Activated B cell treated with CpG ODN at 0.5 μM for 24 hours (primary cell): ENCODE data around the gene PPA1. TPM values are rescaled to one million over a fixed set of nuclear protein-coding genes. Genes with fewer than 3 reads are reported as not detected.

Source experiments
- ATAC-seq: fragments of 200-7000 bp; cut with Tn5 transposase; one replicate; pipeline ENCODE4 v1.10.0; 2021; ENCODE audit warnings: low read depth, mild to moderate bottlenecking, moderate library complexity
- CTCF ChIA-PET: fragments of 350-600 bp; sonication (Branson Sonifier 250); formaldehyde crosslinking; loops from one replicate; lab custom pipeline; 2021; ENCODE audit warnings: antibody characterized with exemption; lab: Charles Lee
- POLR2A ChIA-PET: fragments of 350-600 bp; sonication (Branson Sonifier 250); formaldehyde crosslinking; loops from one replicate; lab custom pipeline; 2021; ENCODE audit warnings: antibody characterized with exemption; lab: Charles Lee
- DNase-seq: peaks from one replicate; pipeline ENCODE4 v3.0.0; 2022
- H3K27ac Mint-ChIP-seq: one replicate; pipeline ENCODE4 v1.8.0; 2020; ENCODE audit warnings: mixed read lengths
- H3K27me3 Mint-ChIP-seq: one replicate; pipeline ENCODE4 v1.8.0; 2021; ENCODE audit warnings: mixed read lengths
- H3K36me3 Mint-ChIP-seq: one replicate; pipeline ENCODE4 v1.8.0; 2021; ENCODE audit warnings: low read depth, mixed read lengths
- H3K4me1 Mint-ChIP-seq: one replicate; pipeline ENCODE4 v1.8.0; 2021; ENCODE audit warnings: mixed read lengths
- H3K4me3 Mint-ChIP-seq: one replicate; pipeline ENCODE4 v1.8.0; 2020; ENCODE audit warnings: mild to moderate bottlenecking, mixed read lengths
- H3K9me3 Mint-ChIP-seq: one replicate; pipeline ENCODE4 v1.8.0; 2020; ENCODE audit warnings: mixed read lengths
- intact Hi-C: fragments of 100-400 bp; cut with micrococcal nuclease; formaldehyde crosslinking; loops from one replicate; pipeline ENCODE4 v1.15.1; 2024
- total RNA-seq: library from RNA; stranded (reverse); gene quantifications from 2 replicates; pipeline ENCODE4 v1.2.3, GENCODE V29; 2022
- TF ChIP-seq, protein P1 (sequence below): fragments of 200-600 bp; IDR thresholded peaks from one replicate; pipeline ENCODE4 v1.8.0; 2022; ENCODE audit warnings: antibody characterized with exemption, mild to moderate bottlenecking

Gene PPA1
- total RNA-seq, 1 donor from 2014 or later = 107 TPM

DNA sequence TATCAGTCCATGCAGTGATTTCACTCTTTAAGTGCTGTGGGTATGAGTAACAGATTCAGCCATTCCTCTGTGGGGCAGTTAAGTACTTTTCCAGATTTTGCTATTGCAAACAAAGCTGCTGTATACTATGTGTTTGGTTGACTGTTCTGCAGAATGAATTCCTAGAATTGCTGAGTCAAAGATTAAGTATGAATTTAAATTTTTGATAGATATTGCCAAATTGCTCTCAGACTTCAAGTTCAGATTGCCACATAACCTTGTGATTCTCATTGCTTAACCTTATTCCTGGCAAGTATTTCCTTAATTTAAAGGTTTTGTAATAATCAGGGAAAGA, 41.3 kb downstream of the PPA1 start:
- H3K27me3 Mint-ChIP-seq = no peaks in the 10 kb centered on the region
- ChIA-PET POLR2A (no interaction called here), CTCF (interaction anchor here (0.6 kb wide), 1 partner anchor 11 kb away, joined by 3 read pairs; no protein-coding TSS in a partner anchor)
- no peak overlapping the region for H3K4me3 Mint-ChIP-seq
- ATAC-seq (no peak), DNase-seq (no peak)
- intact Hi-C loops = no loop called here
- no peaks in the 10 kb centered on the region for H3K9me3 Mint-ChIP-seq
- no peaks in the 10 kb centered on the region for H3K4me1 Mint-ChIP-seq
- H3K27ac Mint-ChIP-seq = no peak overlapping the region
- H3K36me3 Mint-ChIP-seq = no peaks in the 10 kb centered on the region
- TF ChIP-seq, protein P1, sequence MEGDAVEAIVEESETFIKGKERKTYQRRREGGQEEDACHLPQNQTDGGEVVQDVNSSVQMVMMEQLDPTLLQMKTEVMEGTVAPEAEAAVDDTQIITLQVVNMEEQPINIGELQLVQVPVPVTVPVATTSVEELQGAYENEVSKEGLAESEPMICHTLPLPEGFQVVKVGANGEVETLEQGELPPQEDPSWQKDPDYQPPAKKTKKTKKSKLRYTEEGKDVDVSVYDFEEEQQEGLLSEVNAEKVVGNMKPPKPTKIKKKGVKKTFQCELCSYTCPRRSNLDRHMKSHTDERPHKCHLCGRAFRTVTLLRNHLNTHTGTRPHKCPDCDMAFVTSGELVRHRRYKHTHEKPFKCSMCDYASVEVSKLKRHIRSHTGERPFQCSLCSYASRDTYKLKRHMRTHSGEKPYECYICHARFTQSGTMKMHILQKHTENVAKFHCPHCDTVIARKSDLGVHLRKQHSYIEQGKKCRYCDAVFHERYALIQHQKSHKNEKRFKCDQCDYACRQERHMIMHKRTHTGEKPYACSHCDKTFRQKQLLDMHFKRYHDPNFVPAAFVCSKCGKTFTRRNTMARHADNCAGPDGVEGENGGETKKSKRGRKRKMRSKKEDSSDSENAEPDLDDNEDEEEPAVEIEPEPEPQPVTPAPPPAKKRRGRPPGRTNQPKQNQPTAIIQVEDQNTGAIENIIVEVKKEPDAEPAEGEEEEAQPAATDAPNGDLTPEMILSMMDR = no peak

- ATAC-seq (no peak), DNase-seq (no peak)
- ChIA-PET POLR2A (no interaction called here), CTCF (no interaction called here)
- intact Hi-C loops = no loop called here
- Mint-ChIP-seq H3K4me3 (no peak overlapping the region), H3K36me3 (no peaks in the 10 kb centered on the region), H3K4me1 (no peaks in the 10 kb centered on the region), H3K27ac (no peak overlapping the region), H3K27me3 (no peaks in the 10 kb centered on the region), H3K9me3 (no peaks in the 10 kb centered on the region)
- TF ChIP-seq, protein P1 = no peak
Observed at GRCh38 chr10:70191161-70191971, 41.9 kb downstream of the PPA1 start.

GRCh38 chr10:70190581-70190980, 42.6 kb downstream of the PPA1 start:
- H3K9me3 Mint-ChIP-seq = no peaks in the 10 kb centered on the region
- intact Hi-C loops = no loop called here
- H3K4me1 Mint-ChIP-seq = no peaks in the 10 kb centered on the region
- POLR2A ChIA-PET = interaction anchor here (0.8 kb wide), 1 partner anchor 20 kb away, joined by 6 read pairs; the partner anchor contains the start of gene SAR1A
- no peaks in the 10 kb centered on the region for H3K36me3 Mint-ChIP-seq
- TF ChIP-seq, protein P1 = no peak
- DNase-seq (no peak), ATAC-seq (no peak)
- H3K27ac Mint-ChIP-seq = no peak overlapping the region
- H3K27me3 Mint-ChIP-seq = no peaks in the 10 kb centered on the region
- CTCF ChIA-PET = no interaction called here
- H3K4me3 Mint-ChIP-seq = no peak overlapping the region

GRCh38 chr10:70190102-70190501, 43.1 kb downstream of the PPA1 start:
- CTCF ChIA-PET = no interaction called here
- Mint-ChIP-seq H3K27me3 (peaks cover 5% of the 10 kb centered on the region), H3K4me1 (no peaks in the 10 kb centered on the region), H3K4me3 (no peak overlapping the region), H3K36me3 (no peaks in the 10 kb centered on the region), H3K9me3 (no peaks in the 10 kb centered on the region), H3K27ac (no peak overlapping the region)
- POLR2A ChIA-PET = interaction anchor here (0.8 kb wide), 1 partner anchor 20 kb away, joined by 6 read pairs; the partner anchor contains the start of gene SAR1A
- intact Hi-C loops = no loop called here
- TF ChIP-seq, protein P1 = no peak
- no peak for ATAC-seq
- DNase-seq = no peak

DNA sequence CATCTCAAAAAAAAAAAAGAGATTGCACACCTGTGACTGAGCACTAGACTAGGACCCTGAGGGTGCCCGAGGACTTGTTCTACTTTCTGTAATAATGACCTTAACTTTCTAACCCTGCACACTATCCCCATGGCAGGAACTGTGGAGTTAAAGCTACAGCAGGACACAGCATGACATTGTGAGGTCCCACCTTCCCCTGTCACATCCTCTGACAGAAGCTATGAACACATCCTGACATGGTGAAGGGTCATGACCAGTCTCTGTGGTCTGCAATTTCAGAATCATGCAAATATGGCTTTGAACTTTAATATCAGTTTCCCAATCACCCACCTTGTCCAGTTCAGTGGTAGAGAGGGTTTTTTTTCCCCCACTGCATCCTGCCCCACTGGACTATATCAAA, 44.5 kb downstream of the PPA1 start:
- DNase-seq = no peak
- Mint-ChIP-seq H3K27ac (no peak overlapping the region), H3K9me3 (no peaks in the 10 kb centered on the region), H3K4me1 (no peaks in the 10 kb centered on the region), H3K4me3 (no peak overlapping the region), H3K36me3 (no peaks in the 10 kb centered on the region), H3K27me3 (peaks cover 9% of the 10 kb centered on the region)
- intact Hi-C loops = no loop called here
- no peak for ATAC-seq
- TF ChIP-seq, protein P1 = no peak
- ChIA-PET CTCF (no interaction called here), POLR2A (no interaction called here)
